Right lobe of liver (tissue), 6 donors: ENCODE results near the gene VRK2. TPM values are rescaled to one million over a fixed set of nuclear protein-coding genes. Genes with fewer than 3 reads are reported as not detected.
"Not testable (repeated sequence)": the region's sequence is repeated elsewhere in the genome, so short reads cannot be mapped to it uniquely, and the experiment has no call there.

Experiments used
- ATAC-seq, 4 donors: fragments of 200-7000 bp; cut with Tn5 transposase; one replicate each; pipeline ENCODE4 v1.9.1; 2020; ENCODE audit warnings: mild to moderate bottlenecking in 4 of 4, moderate library complexity in 4 of 4
- DNase-seq, 3 donors: peaks; one replicate each; pipeline ENCODE4 v3.0.0-alpha.2; 2020
- H3K27ac ChIP-seq, 3 donors: fragments of 200-600 bp; one replicate each; pipeline ENCODE4 v1.8.0; 2022
- H3K27me3 ChIP-seq, 2 donors: fragments of 200-600 bp; one replicate each; pipeline ENCODE4 v1.8.0; 2022
- H3K36me3 ChIP-seq, 4 donors: fragments of 200-600 bp; sonication (generic) in 1 of 4; one replicate each; pipeline versions ENCODE4 v1.5.1 to v1.8.0; 2017 to 2022; ENCODE audit warnings: control low read depth in 1 of 4
- H3K4me1 ChIP-seq, 4 donors: fragments of 200-600 bp; sonication (generic) in 1 of 4; one replicate each; pipeline versions ENCODE4 v1.5.1 to v1.8.0; 2017 to 2022; ENCODE audit warnings: control low read depth in 1 of 4
- H3K4me3 ChIP-seq, 3 donors: fragments of 200-600 bp; one replicate each; pipeline ENCODE4 v1.8.0; 2022
- H3K9me3 ChIP-seq, 4 donors: fragments of 200-600 bp; sonication (generic) in 1 of 4; one replicate each; pipeline versions ENCODE4 v1.5.1 to v1.8.0; 2017 to 2022; ENCODE audit warnings: control low read depth in 1 of 4
- POLR2A ChIP-seq: fragments of 450-650 bp; IDR thresholded peaks from one replicate; pipeline ENCODE4 v1.6.1; 2017; ENCODE audit warnings: antibody characterized with exemption, mild to moderate bottlenecking
- WGBS: methylation state at CpG from one replicate; pipeline ENCODE4 v1.1.6; 2018; ENCODE audit warnings: low coverage, low lambda C conversion rate; ENCODE audit not compliant: insufficient coverage; ENCODE audit errors: missing lambda C conversion rate; 5-methylcytosine and 5-hydroxymethylcytosine counted together
- intact Hi-C, 2 donors: fragments of 100-400 bp; cut with DNase I; formaldehyde crosslinking; loops; one replicate each; pipeline versions ENCODE4 v1.11.2 to v1.14.1; 2022
- total RNA-seq, 6 experiments: library from RNA; depleted of rRNA in 2 of 6; stranded (reverse); fragments of >200 nt in 2 of 6; fragmentation: NEBNext Ultra II Directional in 3 of 6; extraction: Animal tissue kit (Norgen Biotek cat#: 25700) in 3 of 6; gene quantifications; one replicate each; pipeline versions ENCODE4 v1.1.0 to v1.2.4, GENCODE V29; 2016 to 2023
- TF ChIP-seq, protein P1 (sequence below), 4 donors: fragments of 200-600 bp in 3 of 4; fragments of 450-650 bp in 1 of 4; IDR thresholded peaks; one replicate each; pipeline versions ENCODE4 v1.5.1 to v1.8.0; 2016 to 2022; ENCODE audit warnings: antibody characterized with exemption in 4 of 4, mild to moderate bottlenecking in 2 of 4
- donor health status: DM: no; HTN: yes; CAD: no.
- donor health status: DM: no; HTN: no; CAD: no.
- donor health status: DM: no; HTN: no; CAD: no.
- donor health status: DM: no; HTN: yes; CAD: no.
- donor health status: DM: no; HTN: yes; CAD: no.

Gene VRK2
- total RNA-seq, 6 experiments from 2014 or later = 7.7 to 13.0 (median 10.2) TPM

DNA sequence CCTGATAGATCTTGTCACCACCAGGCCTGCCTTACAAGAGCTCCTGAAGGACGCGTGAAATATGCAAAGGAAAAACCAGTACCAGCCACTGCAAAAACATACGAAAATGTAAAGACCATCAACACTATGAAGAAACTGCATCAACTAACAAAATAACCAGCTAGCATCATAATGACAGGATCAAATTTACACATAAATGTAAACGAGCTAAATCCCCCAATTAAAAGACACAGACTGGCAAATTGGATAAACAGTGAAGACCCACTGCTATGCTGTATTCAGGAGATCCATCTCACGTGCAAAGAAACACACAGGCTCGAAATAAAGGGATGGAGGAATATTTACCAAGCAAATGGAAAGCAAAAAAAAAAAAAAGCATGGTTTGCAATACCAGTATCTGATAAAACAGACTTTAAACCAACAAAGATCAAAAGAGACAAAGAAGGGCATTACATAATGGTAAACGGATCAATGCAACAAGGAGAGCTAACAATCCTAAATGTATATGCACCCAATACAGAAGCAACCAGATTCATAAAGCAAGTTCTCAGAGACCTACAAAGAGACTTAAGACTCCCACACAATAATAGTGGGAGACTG is 123.8 kb downstream of the VRK2 start:
- 86% methylated on average over 6 of the region's 7 CpGs for WGBS
- DNase-seq, H3K36me3 ChIP-seq, ATAC-seq, H3K4me1 ChIP-seq, H3K27me3 ChIP-seq, H3K4me3 ChIP-seq, H3K27ac ChIP-seq, H3K9me3 ChIP-seq, intact Hi-C loops: not testable (repeated sequence)

DNA sequence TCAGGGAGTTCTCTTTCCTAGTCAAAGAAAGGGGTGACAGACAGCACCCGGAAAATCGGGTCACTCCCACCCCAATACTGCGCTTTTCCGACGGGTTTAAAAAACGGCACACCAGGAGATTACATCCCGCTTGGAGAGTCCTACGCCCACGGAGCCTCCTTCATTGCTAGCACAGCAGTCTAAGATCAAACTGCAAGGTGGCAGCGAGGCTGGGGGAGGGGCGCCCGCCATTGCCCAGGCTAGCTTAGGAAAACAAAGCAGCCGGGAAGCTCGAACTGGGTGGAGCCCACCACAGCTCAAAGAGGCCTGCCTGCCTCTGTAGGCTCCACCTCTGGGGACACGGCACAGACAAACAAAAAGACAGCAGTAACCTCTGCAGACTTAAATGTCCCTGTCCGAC is 125.2 kb downstream of the VRK2 start:
- H3K9me3 ChIP-seq, H3K4me3 ChIP-seq, H3K36me3 ChIP-seq, H3K4me1 ChIP-seq, intact Hi-C loops, H3K27ac ChIP-seq, H3K27me3 ChIP-seq, ATAC-seq: not testable (repeated sequence)
- peak in 1 of 3 donors; percentile 29 for DNase-seq
- WGBS = 85% methylated on average over 5 of the region's 16 CpGs

DNA sequence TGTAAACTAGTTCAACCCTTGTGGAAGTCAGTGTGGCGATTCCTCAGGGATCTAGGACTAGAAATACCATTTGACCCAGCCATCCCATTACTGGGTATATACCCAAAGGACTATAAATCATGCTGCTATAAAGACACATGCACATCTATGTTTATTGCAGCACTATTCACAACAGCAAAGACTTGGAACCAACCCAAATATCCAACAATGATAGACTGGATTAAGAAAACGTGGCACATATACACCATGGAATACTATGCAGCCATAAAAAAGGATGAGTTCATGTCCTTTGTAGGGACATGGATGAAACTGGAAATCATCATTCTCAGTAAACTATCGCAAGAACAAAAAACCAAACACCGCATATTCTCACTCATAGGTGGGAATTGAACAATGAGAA is 130.6 kb downstream of the VRK2 start:
- H3K27me3 ChIP-seq, H3K9me3 ChIP-seq, ATAC-seq, H3K4me1 ChIP-seq, H3K36me3 ChIP-seq, H3K4me3 ChIP-seq, H3K27ac ChIP-seq, DNase-seq, intact Hi-C loops: not testable (repeated sequence)
- WGBS = 92% methylated on average over 2 of the region's 4 CpGs

DNA sequence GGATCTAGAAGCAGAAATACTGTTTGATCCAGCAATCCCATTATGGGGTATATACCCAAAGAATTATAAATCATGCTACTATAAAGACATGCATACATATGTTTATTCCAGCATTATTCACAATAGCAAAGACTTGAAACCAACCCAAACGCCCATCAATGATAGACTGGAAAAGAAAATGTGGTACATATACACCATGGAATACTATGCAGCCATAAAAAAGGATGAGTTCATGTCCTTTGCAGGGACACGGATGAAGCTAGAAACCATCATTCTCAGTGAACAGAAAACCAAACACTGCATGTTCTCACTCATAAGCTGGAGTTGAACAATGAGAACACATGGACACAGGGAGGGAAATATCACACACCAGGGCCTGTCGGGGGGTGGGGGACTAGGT is 133.6 kb downstream of the VRK2 start:
- H3K27ac ChIP-seq, H3K27me3 ChIP-seq, H3K9me3 ChIP-seq, intact Hi-C loops, H3K4me1 ChIP-seq, H3K36me3 ChIP-seq, ATAC-seq, H3K4me3 ChIP-seq, DNase-seq: not testable (repeated sequence)
- WGBS = 100% methylated on average over 3 of the region's 3 CpGs

DNA sequence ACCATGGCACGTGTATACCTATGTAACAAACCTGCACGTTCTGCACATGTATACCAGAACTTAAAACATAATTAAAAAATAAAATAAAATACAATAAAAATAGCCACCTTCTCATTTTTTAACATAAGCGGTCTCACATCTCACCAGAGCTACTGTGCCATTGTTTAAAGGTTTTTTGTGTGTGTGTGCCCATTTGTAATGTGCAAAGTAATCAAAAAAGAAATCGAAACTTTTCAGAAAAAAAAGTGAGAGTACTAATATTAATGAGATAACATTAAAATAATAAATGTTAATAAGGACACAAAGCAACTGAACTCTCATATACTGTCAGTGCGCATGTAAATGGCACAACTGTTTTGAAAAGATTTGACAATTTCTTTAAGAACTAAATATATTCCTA is 134.0 kb downstream of the VRK2 start:
- ATAC-seq (no peak), DNase-seq (no peak)
- Histone ChIP-seq H3K36me3 (no peaks in the 10 kb centered on the region), H3K27ac (no peak overlapping the region), H3K4me3 (no peak overlapping the region), H3K4me1 (no peaks in the 10 kb centered on the region), H3K27me3 (no peaks in the 10 kb centered on the region), H3K9me3 (no peaks in the 10 kb centered on the region)
- whole genome bisulfite sequencing = 95% methylated on average over 5 of the region's 5 CpGs
- no peak for TF ChIP-seq POLR2A
- TF ChIP-seq, protein P1, sequence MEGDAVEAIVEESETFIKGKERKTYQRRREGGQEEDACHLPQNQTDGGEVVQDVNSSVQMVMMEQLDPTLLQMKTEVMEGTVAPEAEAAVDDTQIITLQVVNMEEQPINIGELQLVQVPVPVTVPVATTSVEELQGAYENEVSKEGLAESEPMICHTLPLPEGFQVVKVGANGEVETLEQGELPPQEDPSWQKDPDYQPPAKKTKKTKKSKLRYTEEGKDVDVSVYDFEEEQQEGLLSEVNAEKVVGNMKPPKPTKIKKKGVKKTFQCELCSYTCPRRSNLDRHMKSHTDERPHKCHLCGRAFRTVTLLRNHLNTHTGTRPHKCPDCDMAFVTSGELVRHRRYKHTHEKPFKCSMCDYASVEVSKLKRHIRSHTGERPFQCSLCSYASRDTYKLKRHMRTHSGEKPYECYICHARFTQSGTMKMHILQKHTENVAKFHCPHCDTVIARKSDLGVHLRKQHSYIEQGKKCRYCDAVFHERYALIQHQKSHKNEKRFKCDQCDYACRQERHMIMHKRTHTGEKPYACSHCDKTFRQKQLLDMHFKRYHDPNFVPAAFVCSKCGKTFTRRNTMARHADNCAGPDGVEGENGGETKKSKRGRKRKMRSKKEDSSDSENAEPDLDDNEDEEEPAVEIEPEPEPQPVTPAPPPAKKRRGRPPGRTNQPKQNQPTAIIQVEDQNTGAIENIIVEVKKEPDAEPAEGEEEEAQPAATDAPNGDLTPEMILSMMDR (IDR thresholded peaks at IDR 0.05) = no peak
- intact Hi-C loops = no loop called here

DNA sequence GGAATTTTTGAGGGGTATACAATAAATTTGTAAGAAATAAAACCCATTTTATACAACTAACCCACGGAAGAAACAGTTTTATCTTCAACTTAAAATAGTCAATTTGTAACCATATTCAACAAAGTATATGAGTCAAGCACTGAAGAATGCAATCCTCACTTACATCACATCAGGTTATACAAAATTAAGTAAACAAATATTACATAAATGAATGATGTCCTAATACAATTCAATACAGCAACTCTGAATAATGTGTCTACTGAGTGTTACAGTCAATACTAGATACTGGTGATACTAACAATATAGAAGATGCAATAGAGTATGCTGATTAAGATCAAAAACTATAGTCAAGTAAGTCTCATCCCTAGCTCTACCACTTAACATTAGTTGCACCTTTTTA is 135.9 kb downstream of the VRK2 start:
- intact Hi-C loops = no loop called here
- ATAC-seq (no peak), DNase-seq (no peak)
- no peaks in the 10 kb centered on the region for H3K9me3 ChIP-seq
- H3K36me3 ChIP-seq = no peaks in the 10 kb centered on the region
- no peak overlapping the region for H3K4me3 ChIP-seq
- 100% methylated on average over 1 of the region's 1 CpG for WGBS
- H3K27me3 ChIP-seq = no peaks in the 10 kb centered on the region
- no peak for TF ChIP-seq POLR2A
- TF ChIP-seq, protein P1 (IDR thresholded peaks at IDR 0.05) = no peak
- H3K27ac ChIP-seq = no peak overlapping the region
- no peaks in the 10 kb centered on the region for H3K4me1 ChIP-seq

DNA sequence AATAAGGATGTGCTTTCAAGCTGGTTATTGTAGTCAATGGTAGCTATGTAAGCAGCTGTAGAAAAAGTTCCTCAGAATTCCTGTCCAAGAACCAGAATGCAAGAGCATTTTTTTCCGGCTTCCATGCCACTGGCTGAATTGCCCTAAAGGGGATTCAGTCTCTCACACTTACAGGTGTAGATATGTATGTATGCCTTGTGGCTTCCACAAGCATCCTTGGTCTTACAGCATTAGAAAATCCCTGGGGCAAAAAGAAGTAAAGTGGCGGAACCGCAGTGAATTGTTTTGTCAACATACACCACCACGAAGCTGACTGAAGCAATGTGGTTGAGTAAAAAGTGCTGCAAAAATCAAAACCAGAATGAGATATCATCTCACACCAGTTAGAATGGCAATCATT is 139.9 kb downstream of the VRK2 start:
- DNase-seq (no peak), ATAC-seq (no peak)
- Histone ChIP-seq H3K9me3 (no peaks in the 10 kb centered on the region), H3K27me3 (no peaks in the 10 kb centered on the region), H3K36me3 (no peaks in the 10 kb centered on the region), H3K4me1 (no peaks in the 10 kb centered on the region), H3K27ac (no peak overlapping the region), H3K4me3 (no peak overlapping the region)
- intact Hi-C loops = no loop called here
- whole genome bisulfite sequencing = 94% methylated on average over 2 of the region's 4 CpGs
- TF ChIP-seq, protein P1 (IDR thresholded peaks at IDR 0.05) = no peak
- no peak for TF ChIP-seq POLR2A

DNA sequence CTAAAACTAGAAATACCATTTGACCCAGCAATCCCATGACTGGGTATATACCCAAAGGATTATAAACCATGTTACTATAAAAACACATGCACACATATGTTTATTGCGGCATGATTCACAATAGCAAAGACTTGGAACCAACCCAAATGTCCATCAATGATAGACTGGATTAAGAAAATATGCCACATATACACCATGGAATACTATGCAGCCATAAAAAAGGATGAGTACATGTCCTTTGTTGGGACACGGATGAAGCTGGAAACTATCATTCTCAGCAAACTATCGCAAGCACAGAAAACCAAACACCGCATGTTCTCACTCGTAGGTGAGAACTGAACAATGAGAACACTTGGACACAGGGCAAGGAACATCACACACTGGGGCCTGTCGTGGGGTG is 140.4 kb downstream of the VRK2 start:
- H3K36me3 ChIP-seq, H3K9me3 ChIP-seq, H3K27ac ChIP-seq, DNase-seq, H3K27me3 ChIP-seq, intact Hi-C loops, ATAC-seq, H3K4me3 ChIP-seq, H3K4me1 ChIP-seq: not testable (repeated sequence)
- WGBS = 92% methylated on average over 6 of the region's 6 CpGs
